GM08714 (cell line): Measurements from ENCODE around the gene RPS14.
"Not testable (repeated sequence)": the region's sequence is repeated elsewhere in the genome, so short reads cannot be mapped to it uniquely, and the experiment has no call there.

Experiments
- H3K4me3 ChIP-seq: fragments of 200-500 bp; sonication (Bioruptor generic); 2 replicates; pipeline ENCODE4 v1.5.1; 2014; ENCODE audit warnings: mild to moderate bottlenecking, low read length, inconsistent platforms
- ZNF274 ChIP-seq: IDR thresholded peaks from 2 replicates; pipeline ENCODE4 v1.6.1; 2012; ENCODE audit warnings: mild to moderate bottlenecking, low read depth, low read length

RPS14 gene

GRCh38 chr5:150422758-150423157 lies 26.8 kb downstream of the RPS14 start:
- H3K4me3 ChIP-seq = no peak overlapping the region
- TF ChIP-seq ZNF274 = no peak

DNA sequence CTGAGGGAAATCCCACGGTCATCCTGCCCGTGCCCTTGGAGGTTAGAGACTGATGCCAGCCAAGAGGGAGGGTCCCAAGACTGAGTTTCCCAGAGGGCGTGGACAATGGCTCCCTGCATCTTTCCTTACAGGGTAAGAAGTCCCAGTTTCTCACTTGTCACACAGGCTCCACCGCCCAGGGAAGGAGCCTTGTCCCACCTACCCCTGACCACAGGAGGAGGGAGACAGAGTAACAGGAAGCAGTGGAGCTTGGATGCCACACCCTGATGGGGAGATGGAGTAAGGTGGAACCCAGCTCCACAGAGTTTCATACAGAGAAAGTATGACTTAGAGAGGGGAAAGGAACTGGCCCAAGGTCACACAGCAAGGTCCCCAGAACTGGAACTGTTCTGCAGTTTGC lies 27.5 kb downstream of the RPS14 start:
- no peak overlapping the region for H3K4me3 ChIP-seq
- no peak for TF ChIP-seq ZNF274

DNA sequence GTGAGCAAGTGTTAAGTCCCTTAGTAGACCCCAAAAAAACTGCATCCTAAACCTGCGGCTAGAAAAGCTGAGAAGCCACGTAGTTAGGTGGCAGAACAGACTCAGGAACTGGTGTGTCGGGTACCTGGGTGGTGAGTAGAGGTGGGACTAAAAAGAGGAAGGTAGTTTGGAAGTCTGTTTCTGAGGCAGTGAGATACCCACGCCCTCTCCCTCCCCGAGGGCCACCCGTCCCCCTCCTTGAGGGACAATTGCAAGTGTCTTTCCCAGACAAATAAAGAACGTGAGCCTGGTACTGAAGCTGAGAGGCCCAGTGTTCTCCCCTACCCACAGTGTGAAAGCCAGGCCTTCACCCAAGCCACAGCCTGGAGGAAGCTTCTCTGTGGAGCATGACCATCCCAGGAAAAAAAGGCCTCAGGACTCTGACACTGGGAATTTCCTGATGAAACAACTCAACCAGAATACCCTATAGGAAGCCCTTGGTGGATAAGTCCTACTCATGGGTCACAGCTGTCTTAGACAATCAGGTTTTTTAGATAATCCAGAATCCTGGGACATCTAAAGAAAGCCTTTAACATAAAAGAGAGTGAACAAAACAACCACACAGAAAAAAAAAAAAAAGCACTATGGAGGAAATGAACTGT lies 29.8 kb downstream of the RPS14 start:
- no peak overlapping the region for H3K4me3 ChIP-seq
- TF ChIP-seq ZNF274 = no peak

DNA sequence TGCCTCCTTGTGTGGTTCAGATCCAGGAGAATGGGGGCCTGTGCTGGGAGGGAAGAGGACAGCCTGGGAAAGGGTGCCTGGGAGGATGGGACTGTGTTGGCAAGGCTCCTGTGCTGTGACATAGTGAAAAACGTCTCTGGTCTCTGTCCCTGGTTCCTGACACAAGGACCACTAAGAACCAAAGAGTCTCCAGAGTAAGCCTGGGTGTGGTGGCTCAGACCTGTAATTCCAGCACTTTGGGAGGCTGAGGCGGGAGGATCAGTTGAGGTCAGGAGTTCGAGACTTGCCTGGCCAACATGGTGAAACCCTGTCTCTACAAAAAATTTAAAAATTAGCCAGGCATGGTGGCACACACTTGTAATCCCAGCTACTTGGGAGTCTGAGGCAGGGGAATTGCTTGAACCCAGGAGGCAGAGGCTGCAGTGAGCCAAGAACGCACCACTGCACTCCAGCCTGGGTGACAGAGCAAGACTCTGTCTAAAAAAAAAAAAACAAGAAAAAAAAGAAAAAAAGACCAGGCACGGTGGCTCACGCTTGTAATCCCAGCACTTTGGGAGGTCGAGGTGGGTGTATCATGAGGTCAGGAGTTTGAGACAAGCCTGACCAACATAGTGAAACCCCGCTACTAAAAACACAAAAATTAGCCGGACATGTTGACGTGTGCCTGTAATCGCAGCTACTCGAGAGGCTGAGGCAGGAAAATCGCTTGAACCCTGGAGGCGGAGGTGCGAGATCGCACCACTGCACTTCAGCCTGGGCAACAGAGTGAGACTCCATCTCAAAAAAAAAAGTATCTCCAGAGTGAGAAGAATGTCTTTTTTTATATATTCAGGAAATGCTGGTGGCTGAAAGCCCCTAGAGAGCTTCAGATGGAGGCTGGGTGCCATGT lies 35.4 kb downstream of the RPS14 start:
- not testable (repeated sequence) for H3K4me3 ChIP-seq

DNA sequence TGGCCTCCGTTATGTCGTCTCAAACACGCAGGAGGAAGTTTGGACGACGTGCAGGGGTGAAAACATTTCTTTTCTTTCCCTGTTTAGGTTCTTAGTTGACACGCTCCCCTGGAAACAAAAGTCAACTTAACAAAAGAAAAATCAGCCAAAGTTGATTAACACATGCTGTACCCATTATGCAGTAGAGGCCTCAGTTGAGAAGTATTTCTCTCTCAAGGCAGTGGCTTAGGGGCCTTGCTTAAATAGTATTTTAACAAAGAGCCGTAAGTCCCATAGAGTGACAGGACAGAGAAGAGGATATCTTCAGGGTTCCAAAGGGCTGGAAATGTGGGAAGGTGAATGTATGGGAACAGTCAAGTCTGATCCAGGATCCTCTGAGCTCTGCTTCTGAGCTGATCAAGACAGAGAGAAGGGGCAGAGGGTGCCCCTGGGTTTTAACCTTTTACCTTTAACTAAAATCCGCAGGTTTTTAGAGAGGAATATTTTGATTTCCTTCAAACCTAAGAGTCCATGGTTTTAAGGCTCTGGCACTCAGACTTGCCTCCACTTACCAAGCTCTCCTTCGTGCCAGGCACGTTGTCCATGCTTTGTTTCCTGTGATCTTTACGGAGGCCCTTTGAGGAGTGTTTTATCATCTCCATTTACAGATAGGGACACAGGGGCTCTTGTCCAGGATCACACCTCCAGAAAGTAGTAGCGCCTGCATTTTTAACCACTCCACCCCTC lies 36.2 kb downstream of the RPS14 start:
- TF ChIP-seq ZNF274 = no peak
- H3K4me3 ChIP-seq = peak overlapping the region; percentile 21; the same call in 1 of the 2 replicates

DNA sequence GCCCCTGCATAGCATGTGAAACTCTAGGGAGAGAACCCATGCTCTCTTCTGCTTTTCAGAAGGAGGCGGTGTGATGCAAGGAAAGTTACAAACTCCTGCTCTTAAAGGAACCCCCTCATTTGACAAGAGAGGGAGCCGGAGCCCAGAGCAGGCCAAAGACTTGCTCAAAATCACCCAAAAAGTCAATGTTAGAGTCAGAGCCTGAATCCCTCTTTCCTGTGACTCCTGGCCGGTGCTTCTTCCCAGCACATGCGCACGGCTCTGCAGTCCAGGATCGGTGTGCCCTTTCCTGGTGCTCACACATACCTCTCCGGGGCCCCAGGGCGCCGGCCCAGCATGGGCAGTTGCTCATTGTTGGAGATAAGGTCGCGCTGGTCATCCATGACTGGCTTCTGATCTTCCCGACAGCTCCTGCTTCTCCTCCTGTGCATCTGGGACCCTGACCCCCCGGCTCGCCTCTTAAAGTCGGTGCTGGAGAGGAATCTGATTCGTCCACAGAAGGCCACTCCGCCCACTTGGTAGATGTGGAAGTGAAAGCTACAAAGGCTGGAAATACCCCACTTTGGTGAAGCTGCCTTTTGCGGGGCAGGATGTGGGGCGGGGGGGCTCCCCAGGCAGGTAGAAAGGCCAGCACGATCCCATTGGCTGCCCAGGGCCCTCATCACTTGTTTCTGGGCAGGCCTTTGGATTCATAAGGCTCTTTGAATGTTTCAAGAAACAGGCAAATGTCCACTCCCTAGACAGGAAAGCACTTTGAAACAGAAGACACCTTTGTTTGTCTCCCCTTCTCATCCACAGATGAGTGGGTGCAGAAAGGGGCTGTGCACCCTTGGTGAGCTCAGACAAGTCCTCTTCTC lies 37.0 kb downstream of the RPS14 start, which contains the start of gene CD74:
TSS of gene CD74 (minus strand) at position 592 of the 857 bp plus-strand sequence. CDS start at position 431, 161 bp downstream.
- peak within 1 kb of the TSS; percentile 81 for H3K4me3 ChIP-seq
- TF ChIP-seq ZNF274 = no peak

GRCh38 chr5:150411245-150411979 lies 38.1 kb downstream of the RPS14 start:
- H3K4me3 ChIP-seq = peak overlapping the region; percentile 81
- no peak for TF ChIP-seq ZNF274

DNA sequence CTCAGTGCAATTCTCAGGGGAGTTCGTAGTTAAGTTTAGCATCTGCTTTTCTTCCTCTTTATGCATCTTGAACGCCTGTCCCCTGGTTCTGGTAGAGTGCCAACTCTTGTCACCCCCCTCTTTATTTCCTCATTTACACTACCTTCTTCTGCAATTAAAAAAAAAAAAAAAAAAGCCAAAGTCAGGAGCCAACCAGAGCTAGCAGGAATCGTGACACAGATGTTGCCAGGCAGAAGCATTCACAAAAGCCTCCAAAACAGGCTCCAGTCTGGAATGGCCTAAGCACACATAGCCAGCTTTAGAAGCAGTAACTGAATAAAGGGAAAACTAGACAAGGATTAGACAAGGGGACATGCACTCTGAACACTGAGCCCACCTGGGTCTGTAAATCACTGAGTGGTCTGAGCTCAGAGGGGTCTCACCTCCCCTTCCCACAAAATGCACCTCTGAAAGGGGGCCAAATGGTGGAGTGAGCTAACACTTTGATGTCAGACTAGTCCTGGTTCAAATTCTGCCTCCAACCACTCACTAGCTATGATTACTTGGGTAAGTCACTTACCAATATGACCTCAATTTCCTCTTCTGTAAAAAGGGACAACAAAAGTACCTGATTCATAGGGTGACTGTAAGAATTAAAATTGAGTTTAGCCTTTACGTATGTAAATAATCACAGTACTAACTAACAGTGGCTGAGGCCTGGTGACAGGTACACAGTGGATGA lies 38.9 kb downstream of the RPS14 start:
- H3K4me3 ChIP-seq = peak overlapping the region; percentile 81
- TF ChIP-seq ZNF274 = no peak

- H3K4me3 ChIP-seq = peak overlapping the region; percentile 81
- TF ChIP-seq ZNF274 = no peak
Observed at GRCh38 chr5:150409638-150410523, 39.7 kb downstream of the RPS14 start.

DNA sequence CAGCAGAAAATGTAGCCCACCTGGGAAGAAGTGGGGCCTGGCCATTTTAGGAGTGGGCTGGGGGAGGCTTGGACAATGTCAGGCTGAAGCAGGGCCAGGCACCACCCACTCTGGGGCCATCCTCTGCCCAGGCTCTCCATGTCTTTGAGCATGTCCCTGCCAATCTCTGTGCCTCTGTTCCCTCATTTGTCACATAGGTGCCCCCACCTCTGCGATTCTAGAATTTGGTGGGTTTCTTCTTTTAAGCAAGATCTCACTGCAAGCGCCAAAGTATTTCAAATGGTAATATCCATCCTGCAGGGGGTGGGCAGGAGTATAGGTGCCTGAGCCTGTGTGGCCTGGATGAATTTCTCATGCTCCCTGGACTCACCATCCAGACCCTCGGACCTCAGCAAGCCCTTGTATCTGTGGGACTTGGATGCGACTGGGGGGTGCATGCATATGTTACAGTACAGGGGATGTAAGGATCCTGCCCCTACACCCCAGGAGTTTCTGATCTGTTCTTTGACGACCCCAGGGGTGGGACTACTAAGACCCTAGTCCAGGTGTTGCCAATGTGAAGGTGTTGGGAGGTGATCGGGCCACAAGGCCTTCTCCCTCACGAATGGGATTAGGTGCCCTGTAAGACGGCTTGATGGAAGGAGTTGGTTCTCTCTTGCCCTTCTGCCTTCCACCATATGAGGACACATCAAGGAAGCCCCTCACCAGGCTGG lies 41.2 kb downstream of the RPS14 start:
- peak overlapping the region; percentile 81; the same call in 1 of the 2 replicates for H3K4me3 ChIP-seq
- no peak for TF ChIP-seq ZNF274
